CD8-positive, alpha-beta memory T cell (primary cell): Measurements from ENCODE around the gene CFAP97. TPM values are rescaled to one million over a fixed set of nuclear protein-coding genes. Genes with fewer than 3 reads are reported as not detected.
A peak's percentile ranks its signal among the peaks of the same experiment; 100 is the strongest.

Experiments
- CTCF ChIA-PET: fragments of 350-600 bp; sonication (Branson Sonifier 250); formaldehyde crosslinking; loops from one replicate; lab custom pipeline; 2021; ENCODE audit warnings: antibody characterized with exemption; lab: Charles Lee
- POLR2A ChIA-PET: fragments of 350-600 bp; sonication (Branson Sonifier 250); formaldehyde crosslinking; loops from one replicate; lab custom pipeline; 2021; ENCODE audit warnings: antibody characterized with exemption; lab: Charles Lee
- DNase-seq, 5 donors: peaks; one replicate each; pipeline versions ENCODE4 v3.0.0 to v3.0.0-alpha.2; 2020 to 2022; ENCODE audit warnings: mixed read lengths in 1 of 5
- H3K27ac ChIP-seq: one replicate; pipeline ENCODE4 v1.7.0; 2013; ENCODE audit warnings: low read depth, mild to moderate bottlenecking, low read length, moderate library complexity
- H3K27me3 ChIP-seq: 2 replicates; pipeline ENCODE4 v1.7.0; 2013; ENCODE audit warnings: low read length, mild to moderate bottlenecking; ENCODE audit not compliant: insufficient read depth, poor library complexity, severe bottlenecking
- H3K36me3 ChIP-seq: 2 replicates; pipeline ENCODE4 v1.7.0; 2013; ENCODE audit warnings: mild to moderate bottlenecking, low read length, moderate library complexity; ENCODE audit not compliant: insufficient read depth
- H3K4me1 ChIP-seq: 2 replicates; pipeline ENCODE4 v1.7.0; 2013; ENCODE audit warnings: mild to moderate bottlenecking, low read length, moderate library complexity; ENCODE audit not compliant: insufficient read depth
- H3K4me3 ChIP-seq: 2 replicates; pipeline ENCODE4 v1.7.0; 2013; ENCODE audit warnings: mild to moderate bottlenecking, low read length
- H3K9me3 ChIP-seq: 2 replicates; pipeline ENCODE4 v1.7.0; 2013; ENCODE audit warnings: mild to moderate bottlenecking, low read length
- H3K27ac Mint-ChIP-seq, 8 donors: one replicate each; pipeline ENCODE4 v1.8.0; 2020 to 2021; ENCODE audit warnings: mixed read lengths in 8 of 8, mild to moderate bottlenecking in 6 of 8, inconsistent platforms in 3 of 8, moderate library complexity in 3 of 8
- H3K27me3 Mint-ChIP-seq, 2 donors: one replicate each; pipeline ENCODE4 v1.8.0; 2020 to 2021; ENCODE audit warnings: mixed read lengths in 2 of 2, mild to moderate bottlenecking in 1 of 2, moderate library complexity in 1 of 2
- H3K36me3 Mint-ChIP-seq, 3 donors: one replicate each; pipeline ENCODE4 v1.8.0; 2020 to 2021; ENCODE audit warnings: mixed read lengths in 3 of 3, inconsistent platforms in 1 of 3, mild to moderate bottlenecking in 1 of 3
- H3K4me1 Mint-ChIP-seq, 3 donors: one replicate each; pipeline ENCODE4 v1.8.0; 2020 to 2021; ENCODE audit warnings: mixed read lengths in 3 of 3, inconsistent platforms in 1 of 3, mild to moderate bottlenecking in 1 of 3
- H3K4me3 Mint-ChIP-seq, 7 donors: one replicate each; pipeline ENCODE4 v1.8.0; 2020 to 2021; ENCODE audit warnings: mixed read lengths in 7 of 7, mild to moderate bottlenecking in 6 of 7, moderate library complexity in 4 of 7, inconsistent platforms in 2 of 7
- H3K9me3 Mint-ChIP-seq, 5 donors: one replicate each; pipeline ENCODE4 v1.8.0; 2020 to 2022; ENCODE audit warnings: mixed read lengths in 5 of 5, mild to moderate bottlenecking in 3 of 5, moderate library complexity in 2 of 5, inconsistent platforms in 1 of 5
- polyA plus RNA-seq: library from polyadenylated mRNA; unstranded; fragments of 300-500 nt; fragmentation: Illumina TruSeq; gene quantifications from one replicate; pipeline ENCODE4 v1.2.3, GENCODE V29; 2021
- total RNA-seq, 2 experiments: library from RNA; stranded (reverse); gene quantifications; one replicate each; pipeline ENCODE4 v1.2.3, GENCODE V29; 2021

The CFAP97 gene
- total and polyA plus RNA-seq, 3 experiments from 2014 or later = 49.9 to 107 (median 50.1) TPM

GRCh38 chr4:185221491-185221890, 17.7 kb upstream of the CFAP97 start:
- Mint-ChIP-seq H3K36me3 (peaks cover 5 to 7% (median 5%) of the 10 kb centered on the region in 3 donors), H3K27me3 (peaks cover 0 to 2% of the 10 kb centered on the region in 2 donors), H3K27ac (peak overlapping the region in 4 of 8 donors; percentile 10 to 70 (median 34)), H3K4me3 (no peak overlapping the region), H3K9me3 (no peaks in the 10 kb centered on the region), H3K4me1 (peaks cover 13 to 44% (median 35%) of the 10 kb centered on the region in 3 donors)
- no peak for DNase-seq
- Histone ChIP-seq H3K4me3 (no peak overlapping the region), H3K4me1 (no peaks in the 10 kb centered on the region), H3K27me3 (no peaks in the 10 kb centered on the region), H3K27ac (no peak overlapping the region), H3K36me3 (no peaks in the 10 kb centered on the region), H3K9me3 (no peaks in the 10 kb centered on the region)
- ChIA-PET POLR2A (no interaction called here), CTCF (interaction anchor here (1.3 kb wide), 1 partner anchor 12 kb away, joined by 3 read pairs; the partner anchor contains the start of gene SNX25)

- Mint-ChIP-seq H3K9me3 (no peaks in the 10 kb centered on the region), H3K27me3 (peaks cover 0 to 2% of the 10 kb centered on the region in 2 donors), H3K4me1 (peaks cover 13 to 42% (median 39%) of the 10 kb centered on the region in 3 donors), H3K27ac (peak overlapping the region in 2 of 8 donors; percentile 29 to 49), H3K36me3 (peaks cover 5 to 7% (median 5%) of the 10 kb centered on the region in 3 donors), H3K4me3 (no peak overlapping the region)
- DNase-seq = no peak
- Histone ChIP-seq H3K4me3 (no peak overlapping the region), H3K9me3 (no peaks in the 10 kb centered on the region), H3K27me3 (no peaks in the 10 kb centered on the region), H3K36me3 (no peaks in the 10 kb centered on the region), H3K27ac (no peak overlapping the region), H3K4me1 (no peaks in the 10 kb centered on the region)
- ChIA-PET POLR2A (no interaction called here), CTCF (no interaction called here)
Observed at GRCh38 chr4:185219551-185220344, 15.9 kb upstream of the CFAP97 start.

DNA sequence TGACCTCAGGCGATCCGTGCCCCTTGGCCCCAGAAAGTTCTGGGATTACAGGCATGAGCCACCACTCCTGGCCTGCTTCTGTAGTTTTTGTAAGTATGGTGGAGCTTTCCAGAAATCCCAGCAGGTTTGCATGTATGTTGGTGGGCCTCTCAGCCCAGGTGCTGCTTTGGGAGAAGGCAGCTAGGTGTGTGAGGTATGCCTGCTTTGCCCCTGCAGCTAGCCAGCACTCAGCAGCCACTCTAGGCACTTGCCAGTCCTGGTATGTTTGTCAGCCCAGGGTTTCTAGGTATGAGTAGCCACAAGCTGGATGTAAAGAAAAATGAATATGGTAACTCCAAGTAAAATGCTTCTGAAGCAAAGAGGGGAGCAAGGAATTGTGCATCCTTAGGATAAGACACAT, 14.5 kb upstream of the CFAP97 start:
- Mint-ChIP-seq H3K27ac (peak overlapping the region in 1 of 8 donors; percentile 36), H3K4me1 (peaks cover 13 to 51% (median 48%) of the 10 kb centered on the region in 3 donors), H3K27me3 (peaks cover 0 to 2% of the 10 kb centered on the region in 2 donors), H3K4me3 (no peak overlapping the region), H3K36me3 (peaks cover 5 to 7% (median 7%) of the 10 kb centered on the region in 3 donors), H3K9me3 (no peaks in the 10 kb centered on the region)
- CTCF ChIA-PET = no interaction called here
- no peak for DNase-seq
- no peaks in the 10 kb centered on the region for H3K27me3 ChIP-seq
- POLR2A ChIA-PET = no interaction called here
- no peak overlapping the region for H3K27ac ChIP-seq
- H3K4me3 ChIP-seq = no peak overlapping the region
- no peaks in the 10 kb centered on the region for H3K36me3 ChIP-seq
- H3K4me1 ChIP-seq = no peaks in the 10 kb centered on the region
- H3K9me3 ChIP-seq = no peaks in the 10 kb centered on the region

GRCh38 chr4:185217408-185217975, 13.7 kb upstream of the CFAP97 start:
- Mint-ChIP-seq H3K36me3 (peaks cover 5 to 9% (median 7%) of the 10 kb centered on the region in 3 donors), H3K4me1 (peaks cover 14 to 58% (median 57%) of the 10 kb centered on the region in 3 donors), H3K4me3 (peak overlapping the region in 1 of 7 donors; percentile 48), H3K9me3 (no peaks in the 10 kb centered on the region), H3K27ac (no peak overlapping the region), H3K27me3 (no peaks in the 10 kb centered on the region)
- POLR2A ChIA-PET = interaction anchor here (0.6 kb wide), 1 partner anchor 770 kb away, joined by 3 read pairs; no protein-coding TSS in a partner anchor
- no peak for DNase-seq
- CTCF ChIA-PET = no interaction called here
- H3K36me3 ChIP-seq = no peaks in the 10 kb centered on the region
- no peaks in the 10 kb centered on the region for H3K27me3 ChIP-seq
- no peak overlapping the region for H3K4me3 ChIP-seq
- no peaks in the 10 kb centered on the region for H3K9me3 ChIP-seq
- H3K27ac ChIP-seq = no peak overlapping the region
- H3K4me1 ChIP-seq = no peaks in the 10 kb centered on the region

- peaks cover 16% of the 10 kb centered on the region for H3K4me1 ChIP-seq
- no peaks in the 10 kb centered on the region for H3K36me3 ChIP-seq
- H3K27ac ChIP-seq = no peak overlapping the region
- ChIA-PET POLR2A (no interaction called here), CTCF (no interaction called here)
- H3K4me3 Mint-ChIP-seq = no peak overlapping the region
- H3K36me3 Mint-ChIP-seq = peaks cover 0 to 4% (median 4%) of the 10 kb centered on the region in 3 donors
- H3K4me3 ChIP-seq = no peak overlapping the region
- no peaks in the 10 kb centered on the region for H3K27me3 ChIP-seq
- no peak overlapping the region for H3K27ac Mint-ChIP-seq
- H3K27me3 Mint-ChIP-seq = no peaks in the 10 kb centered on the region
- peaks cover 29 to 70% (median 67%) of the 10 kb centered on the region in 3 donors for H3K4me1 Mint-ChIP-seq
- no peaks in the 10 kb centered on the region for H3K9me3 Mint-ChIP-seq
- no peaks in the 10 kb centered on the region for H3K9me3 ChIP-seq
- no peak for DNase-seq
Observed at GRCh38 chr4:185215261-185215660, 11.5 kb upstream of the CFAP97 start.

GRCh38 chr4:185213877-185214276, 10.1 kb upstream of the CFAP97 start:
- CTCF ChIA-PET = no interaction called here
- H3K36me3 Mint-ChIP-seq = peaks cover 0 to 7% (median 4%) of the 10 kb centered on the region in 3 donors
- Histone ChIP-seq H3K27ac (no peak overlapping the region), H3K4me1 (peaks cover 19% of the 10 kb centered on the region), H3K36me3 (no peaks in the 10 kb centered on the region), H3K4me3 (no peak overlapping the region), H3K9me3 (no peaks in the 10 kb centered on the region), H3K27me3 (no peaks in the 10 kb centered on the region)
- H3K4me3 Mint-ChIP-seq = peak overlapping the region in 1 of 7 donors; percentile 64
- no peak overlapping the region for H3K27ac Mint-ChIP-seq
- peaks cover 27 to 68% (median 62%) of the 10 kb centered on the region in 3 donors for H3K4me1 Mint-ChIP-seq
- POLR2A ChIA-PET = no interaction called here
- no peak for DNase-seq
- H3K27me3 Mint-ChIP-seq = no peaks in the 10 kb centered on the region
- no peaks in the 10 kb centered on the region for H3K9me3 Mint-ChIP-seq

DNA sequence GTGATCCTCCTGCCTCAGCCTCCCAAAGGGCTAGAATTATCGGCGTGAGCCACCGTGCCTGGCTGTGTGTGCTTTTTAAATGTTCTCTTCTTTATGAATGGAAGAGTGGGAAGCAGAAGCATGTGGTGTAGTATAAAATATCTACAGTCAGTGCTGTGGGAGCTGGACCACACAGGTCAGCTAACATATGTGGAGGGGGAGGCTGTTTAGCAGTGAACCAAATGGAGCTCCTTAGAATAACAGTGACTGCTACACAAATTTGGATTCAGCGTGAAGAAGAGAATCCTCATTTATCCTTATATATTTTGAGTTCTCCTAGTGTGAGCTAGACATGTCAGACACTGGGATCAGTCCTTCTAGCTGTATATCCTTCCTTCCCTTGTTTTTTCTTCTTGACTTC, 8.8 kb upstream of the CFAP97 start:
- H3K9me3 Mint-ChIP-seq = no peaks in the 10 kb centered on the region
- Histone ChIP-seq H3K4me1 (peaks cover 26% of the 10 kb centered on the region), H3K27ac (no peak overlapping the region), H3K36me3 (no peaks in the 10 kb centered on the region), H3K27me3 (no peaks in the 10 kb centered on the region), H3K4me3 (no peak overlapping the region), H3K9me3 (no peaks in the 10 kb centered on the region)
- no peaks in the 10 kb centered on the region for H3K27me3 Mint-ChIP-seq
- peaks cover 26 to 67% (median 61%) of the 10 kb centered on the region in 3 donors for H3K4me1 Mint-ChIP-seq
- ChIA-PET CTCF (interaction anchor here (1.1 kb wide), 1 partner anchor 27 kb away, joined by 3 read pairs; no protein-coding TSS in a partner anchor), POLR2A (no interaction called here)
- peaks cover 0 to 7% (median 4%) of the 10 kb centered on the region in 3 donors for H3K36me3 Mint-ChIP-seq
- DNase-seq = no peak
- peak overlapping the region in 3 of 8 donors; percentile 23 to 52 (median 37) for H3K27ac Mint-ChIP-seq
- H3K4me3 Mint-ChIP-seq = peak overlapping the region in 2 of 7 donors; percentile 36 to 64

GRCh38 chr4:185211641-185212040, 7.8 kb upstream of the CFAP97 start:
- H3K36me3 ChIP-seq = no peaks in the 10 kb centered on the region
- no peaks in the 10 kb centered on the region for H3K27me3 ChIP-seq
- Mint-ChIP-seq H3K4me1 (peaks cover 21 to 58% (median 54%) of the 10 kb centered on the region in 3 donors), H3K36me3 (peaks cover 0 to 7% (median 4%) of the 10 kb centered on the region in 3 donors), H3K27ac (peak overlapping the region in 5 of 8 donors; percentile 0 to 80 (median 4)), H3K4me3 (peak overlapping the region; percentile 89 to 96 (median 92)), H3K9me3 (no peaks in the 10 kb centered on the region), H3K27me3 (no peaks in the 10 kb centered on the region)
- H3K27ac ChIP-seq = no peak overlapping the region
- no peak overlapping the region for H3K4me3 ChIP-seq
- no peaks in the 10 kb centered on the region for H3K9me3 ChIP-seq
- DNase-seq = no peak
- peaks cover 26% of the 10 kb centered on the region for H3K4me1 ChIP-seq
- ChIA-PET POLR2A (no interaction called here), CTCF (no interaction called here)
